GM23338 (cell line): ENCODE data around the gene CRYBG1. TPM values are rescaled to one million over a fixed set of nuclear protein-coding genes. Genes with fewer than 3 reads are reported as not detected.

Experiments
- ATAC-seq: fragments of 200-7000 bp; cut with Tn5 transposase; 3 replicates; pipeline ENCODE4 v1.9.1; 2020
- DNase-seq: peaks from one replicate; pipeline ENCODE4 v3.0.0-alpha.2; 2015; ENCODE audit warnings: low spot score
- H2AFZ ChIP-seq: fragments of 200-600 bp; sonication (generic); 2 replicates; pipeline ENCODE4 v1.8.0; 2016; ENCODE audit warnings: antibody characterized with exemption, mild to moderate bottlenecking, moderate library complexity
- H3F3A ChIP-seq: fragments of 200-600 bp; sonication (generic); replicated peaks from 2 replicates; pipeline ENCODE4 v1.8.0; 2017; ENCODE audit warnings: antibody characterized with exemption, mixed run types, low read depth
- H3K27ac ChIP-seq: fragments of 200-600 bp; sonication (generic); 2 replicates; pipeline ENCODE4 v1.6.1; 2016; ENCODE audit warnings: low read depth
- H3K27me3 ChIP-seq: fragments of 200-600 bp; sonication (generic); 2 replicates; pipeline ENCODE4 v1.8.0; 2016; ENCODE audit warnings: mild to moderate bottlenecking, mixed run types, moderate library complexity; ENCODE audit not compliant: insufficient read depth
- H3K36me3 ChIP-seq: fragments of 200-600 bp; sonication (generic); 2 replicates; pipeline ENCODE4 v1.8.0; 2016; ENCODE audit warnings: mild to moderate bottlenecking; ENCODE audit not compliant: insufficient read depth
- H3K4me1 ChIP-seq: fragments of 200-600 bp; sonication (generic); 2 replicates; pipeline ENCODE4 v1.8.0; 2016; ENCODE audit warnings: mild to moderate bottlenecking, moderate library complexity; ENCODE audit not compliant: insufficient read depth
- H3K4me2 ChIP-seq: fragments of 200-600 bp; sonication (generic); 2 replicates; pipeline ENCODE4 v1.7.1; 2017; ENCODE audit warnings: mixed run types
- H3K4me3 ChIP-seq: fragments of 200-600 bp; sonication (generic); 2 replicates; pipeline ENCODE4 v1.6.1; 2016; ENCODE audit warnings: mixed run types
- H3K79me2 ChIP-seq: fragments of 200-600 bp; sonication (generic); replicated peaks from 2 replicates; pipeline ENCODE4 v1.8.0; 2017; ENCODE audit warnings: mild to moderate bottlenecking; ENCODE audit not compliant: insufficient read depth
- H3K9me2 ChIP-seq: fragments of 200-600 bp; sonication (generic); 2 replicates; pipeline ENCODE4 v1.8.0; 2017; ENCODE audit not compliant: insufficient read depth
- H4K20me1 ChIP-seq: fragments of 200-600 bp; sonication (generic); replicated peaks from 2 replicates; pipeline ENCODE4 v1.8.0; 2017; ENCODE audit warnings: mild to moderate bottlenecking; ENCODE audit not compliant: insufficient read depth
- H3K27ac Mint-ChIP-seq: 2 replicates; pipeline ENCODE4 v1.8.0; 2020; ENCODE audit warnings: inconsistent platforms, mild to moderate bottlenecking, moderate library complexity, mixed read lengths
- H3K27me3 Mint-ChIP-seq: 3 replicates; pipeline ENCODE4 v1.8.0; 2022; ENCODE audit warnings: low read depth, mild to moderate bottlenecking, moderate library complexity, mixed read lengths, inconsistent platforms; ENCODE audit not compliant: insufficient read depth, poor library complexity
- H3K36me3 Mint-ChIP-seq: 3 replicates; pipeline ENCODE4 v1.8.0; 2021; ENCODE audit warnings: low read depth, mild to moderate bottlenecking, inconsistent platforms, moderate library complexity, mixed read lengths
- H3K4me1 Mint-ChIP-seq: 3 replicates; pipeline ENCODE4 v1.8.0; 2020; ENCODE audit warnings: mild to moderate bottlenecking, inconsistent platforms, mixed read lengths
- H3K4me3 Mint-ChIP-seq: 3 replicates; pipeline ENCODE4 v1.8.0; 2021; ENCODE audit warnings: moderate library complexity, mild to moderate bottlenecking, inconsistent platforms, mixed read lengths
- H3K9me3 Mint-ChIP-seq: 3 replicates; pipeline ENCODE4 v1.8.0; 2020; ENCODE audit warnings: moderate library complexity, mild to moderate bottlenecking, inconsistent platforms, mixed read lengths
- EZH2phosphoT487 ChIP-seq: fragments of 200-600 bp; sonication (generic); IDR thresholded peaks from one replicate; pipeline ENCODE4 v1.8.1; 2018; ENCODE audit warnings: antibody characterized with exemption; ENCODE audit not compliant: unreplicated experiment
- JUNB ChIP-seq: IDR thresholded peaks from one replicate; pipeline ENCODE4 v1.6.1; 2016; ENCODE audit warnings: antibody characterized with exemption; ENCODE audit not compliant: unreplicated experiment
- POLR2AphosphoS5 ChIP-seq: IDR thresholded peaks from 2 replicates; pipeline ENCODE4 v1.6.1; 2016; ENCODE audit warnings: antibody characterized with exemption, low read depth
- STAT1 ChIP-seq: IDR thresholded peaks from one replicate; pipeline ENCODE4 v1.6.1; 2016; ENCODE audit warnings: antibody characterized with exemption; ENCODE audit not compliant: unreplicated experiment
- ZNF114 ChIP-seq: fragments of 250-450 bp; sonication (Bioruptor Pico); IDR thresholded peaks from 2 replicates; pipeline ENCODE4 v1.5.0; 2020; ENCODE audit warnings: mild to moderate bottlenecking, moderate library complexity
- ZNF331 ChIP-seq: fragments of 250-450 bp; sonication (Bioruptor Pico); IDR thresholded peaks from 2 replicates; pipeline ENCODE4 v1.5.0; 2020; ENCODE audit warnings: low read depth, mild to moderate bottlenecking, moderate library complexity
- polyA plus RNA-seq: library from polyadenylated mRNA; unstranded; fragments of >200 nt; fragmentation: Nextera tagmentation; extraction: Ambion mirVana; gene quantifications from 2 replicates; pipeline ENCODE4 v1.2.1, GENCODE V29; 2016
- total RNA-seq: library from RNA; depleted of rRNA; stranded (reverse); fragments of >200 nt; shearing (Covaris generic); gene quantifications from 2 replicates; pipeline ENCODE4 v1.2.3, GENCODE V29; 2014
- TF ChIP-seq, protein P1 (sequence below): IDR thresholded peaks from one replicate; pipeline ENCODE4 v1.6.1; 2018; ENCODE audit warnings: antibody characterized with exemption; ENCODE audit not compliant: unreplicated experiment
- TF ChIP-seq, protein P2 (sequence below): fragments of 250-450 bp; sonication (Bioruptor Pico); IDR thresholded peaks from 2 replicates; pipeline ENCODE4 v1.5.0; 2020; ENCODE audit warnings: mild to moderate bottlenecking, moderate library complexity

The CRYBG1 gene
- total and polyA plus RNA-seq, 2 experiments from 2014 or later, result 3.7 to 17.2 TPM

DNA sequence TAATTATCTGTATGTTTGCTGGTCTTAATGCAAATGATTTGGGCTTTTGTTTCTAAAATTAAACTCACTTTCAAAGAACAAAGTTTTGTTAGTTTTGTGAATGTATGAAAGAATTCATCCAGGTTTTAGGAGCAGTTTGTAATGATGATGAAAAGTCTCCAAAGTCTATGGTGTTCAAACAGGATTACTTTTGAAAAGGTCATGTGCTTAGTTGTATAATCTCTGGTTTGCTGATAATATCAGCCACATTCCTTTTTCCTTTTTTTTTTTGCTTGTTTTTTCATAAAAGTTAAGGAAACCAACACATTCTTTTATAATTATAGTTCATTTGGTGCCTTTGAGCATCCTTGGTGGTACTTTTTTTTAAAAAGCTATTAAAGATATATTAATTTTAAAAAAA lies 179.9 kb downstream of the CRYBG1 start:
- H3K36me3 ChIP-seq, result no peaks in the 10 kb centered on the region
- H3K4me3 ChIP-seq, result no peak overlapping the region
- no peaks in the 10 kb centered on the region for H3K36me3 Mint-ChIP-seq
- H3K4me1 ChIP-seq, result peaks cover 19% of the 10 kb centered on the region; the same call in 1 of the 2 replicates
- H3K27ac ChIP-seq, result no peak overlapping the region
- no peaks in the 10 kb centered on the region for H3K9me2 ChIP-seq
- no peaks in the 10 kb centered on the region for H3F3A ChIP-seq
- no peaks in the 10 kb centered on the region for H4K20me1 ChIP-seq
- no peaks in the 10 kb centered on the region for H3K9me3 Mint-ChIP-seq
- TF ChIP-seq, protein P1, sequence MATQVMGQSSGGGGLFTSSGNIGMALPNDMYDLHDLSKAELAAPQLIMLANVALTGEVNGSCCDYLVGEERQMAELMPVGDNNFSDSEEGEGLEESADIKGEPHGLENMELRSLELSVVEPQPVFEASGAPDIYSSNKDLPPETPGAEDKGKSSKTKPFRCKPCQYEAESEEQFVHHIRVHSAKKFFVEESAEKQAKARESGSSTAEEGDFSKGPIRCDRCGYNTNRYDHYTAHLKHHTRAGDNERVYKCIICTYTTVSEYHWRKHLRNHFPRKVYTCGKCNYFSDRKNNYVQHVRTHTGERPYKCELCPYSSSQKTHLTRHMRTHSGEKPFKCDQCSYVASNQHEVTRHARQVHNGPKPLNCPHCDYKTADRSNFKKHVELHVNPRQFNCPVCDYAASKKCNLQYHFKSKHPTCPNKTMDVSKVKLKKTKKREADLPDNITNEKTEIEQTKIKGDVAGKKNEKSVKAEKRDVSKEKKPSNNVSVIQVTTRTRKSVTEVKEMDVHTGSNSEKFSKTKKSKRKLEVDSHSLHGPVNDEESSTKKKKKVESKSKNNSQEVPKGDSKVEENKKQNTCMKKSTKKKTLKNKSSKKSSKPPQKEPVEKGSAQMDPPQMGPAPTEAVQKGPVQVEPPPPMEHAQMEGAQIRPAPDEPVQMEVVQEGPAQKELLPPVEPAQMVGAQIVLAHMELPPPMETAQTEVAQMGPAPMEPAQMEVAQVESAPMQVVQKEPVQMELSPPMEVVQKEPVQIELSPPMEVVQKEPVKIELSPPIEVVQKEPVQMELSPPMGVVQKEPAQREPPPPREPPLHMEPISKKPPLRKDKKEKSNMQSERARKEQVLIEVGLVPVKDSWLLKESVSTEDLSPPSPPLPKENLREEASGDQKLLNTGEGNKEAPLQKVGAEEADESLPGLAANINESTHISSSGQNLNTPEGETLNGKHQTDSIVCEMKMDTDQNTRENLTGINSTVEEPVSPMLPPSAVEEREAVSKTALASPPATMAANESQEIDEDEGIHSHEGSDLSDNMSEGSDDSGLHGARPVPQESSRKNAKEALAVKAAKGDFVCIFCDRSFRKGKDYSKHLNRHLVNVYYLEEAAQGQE, result no peak
- TF ChIP-seq, protein P2, sequence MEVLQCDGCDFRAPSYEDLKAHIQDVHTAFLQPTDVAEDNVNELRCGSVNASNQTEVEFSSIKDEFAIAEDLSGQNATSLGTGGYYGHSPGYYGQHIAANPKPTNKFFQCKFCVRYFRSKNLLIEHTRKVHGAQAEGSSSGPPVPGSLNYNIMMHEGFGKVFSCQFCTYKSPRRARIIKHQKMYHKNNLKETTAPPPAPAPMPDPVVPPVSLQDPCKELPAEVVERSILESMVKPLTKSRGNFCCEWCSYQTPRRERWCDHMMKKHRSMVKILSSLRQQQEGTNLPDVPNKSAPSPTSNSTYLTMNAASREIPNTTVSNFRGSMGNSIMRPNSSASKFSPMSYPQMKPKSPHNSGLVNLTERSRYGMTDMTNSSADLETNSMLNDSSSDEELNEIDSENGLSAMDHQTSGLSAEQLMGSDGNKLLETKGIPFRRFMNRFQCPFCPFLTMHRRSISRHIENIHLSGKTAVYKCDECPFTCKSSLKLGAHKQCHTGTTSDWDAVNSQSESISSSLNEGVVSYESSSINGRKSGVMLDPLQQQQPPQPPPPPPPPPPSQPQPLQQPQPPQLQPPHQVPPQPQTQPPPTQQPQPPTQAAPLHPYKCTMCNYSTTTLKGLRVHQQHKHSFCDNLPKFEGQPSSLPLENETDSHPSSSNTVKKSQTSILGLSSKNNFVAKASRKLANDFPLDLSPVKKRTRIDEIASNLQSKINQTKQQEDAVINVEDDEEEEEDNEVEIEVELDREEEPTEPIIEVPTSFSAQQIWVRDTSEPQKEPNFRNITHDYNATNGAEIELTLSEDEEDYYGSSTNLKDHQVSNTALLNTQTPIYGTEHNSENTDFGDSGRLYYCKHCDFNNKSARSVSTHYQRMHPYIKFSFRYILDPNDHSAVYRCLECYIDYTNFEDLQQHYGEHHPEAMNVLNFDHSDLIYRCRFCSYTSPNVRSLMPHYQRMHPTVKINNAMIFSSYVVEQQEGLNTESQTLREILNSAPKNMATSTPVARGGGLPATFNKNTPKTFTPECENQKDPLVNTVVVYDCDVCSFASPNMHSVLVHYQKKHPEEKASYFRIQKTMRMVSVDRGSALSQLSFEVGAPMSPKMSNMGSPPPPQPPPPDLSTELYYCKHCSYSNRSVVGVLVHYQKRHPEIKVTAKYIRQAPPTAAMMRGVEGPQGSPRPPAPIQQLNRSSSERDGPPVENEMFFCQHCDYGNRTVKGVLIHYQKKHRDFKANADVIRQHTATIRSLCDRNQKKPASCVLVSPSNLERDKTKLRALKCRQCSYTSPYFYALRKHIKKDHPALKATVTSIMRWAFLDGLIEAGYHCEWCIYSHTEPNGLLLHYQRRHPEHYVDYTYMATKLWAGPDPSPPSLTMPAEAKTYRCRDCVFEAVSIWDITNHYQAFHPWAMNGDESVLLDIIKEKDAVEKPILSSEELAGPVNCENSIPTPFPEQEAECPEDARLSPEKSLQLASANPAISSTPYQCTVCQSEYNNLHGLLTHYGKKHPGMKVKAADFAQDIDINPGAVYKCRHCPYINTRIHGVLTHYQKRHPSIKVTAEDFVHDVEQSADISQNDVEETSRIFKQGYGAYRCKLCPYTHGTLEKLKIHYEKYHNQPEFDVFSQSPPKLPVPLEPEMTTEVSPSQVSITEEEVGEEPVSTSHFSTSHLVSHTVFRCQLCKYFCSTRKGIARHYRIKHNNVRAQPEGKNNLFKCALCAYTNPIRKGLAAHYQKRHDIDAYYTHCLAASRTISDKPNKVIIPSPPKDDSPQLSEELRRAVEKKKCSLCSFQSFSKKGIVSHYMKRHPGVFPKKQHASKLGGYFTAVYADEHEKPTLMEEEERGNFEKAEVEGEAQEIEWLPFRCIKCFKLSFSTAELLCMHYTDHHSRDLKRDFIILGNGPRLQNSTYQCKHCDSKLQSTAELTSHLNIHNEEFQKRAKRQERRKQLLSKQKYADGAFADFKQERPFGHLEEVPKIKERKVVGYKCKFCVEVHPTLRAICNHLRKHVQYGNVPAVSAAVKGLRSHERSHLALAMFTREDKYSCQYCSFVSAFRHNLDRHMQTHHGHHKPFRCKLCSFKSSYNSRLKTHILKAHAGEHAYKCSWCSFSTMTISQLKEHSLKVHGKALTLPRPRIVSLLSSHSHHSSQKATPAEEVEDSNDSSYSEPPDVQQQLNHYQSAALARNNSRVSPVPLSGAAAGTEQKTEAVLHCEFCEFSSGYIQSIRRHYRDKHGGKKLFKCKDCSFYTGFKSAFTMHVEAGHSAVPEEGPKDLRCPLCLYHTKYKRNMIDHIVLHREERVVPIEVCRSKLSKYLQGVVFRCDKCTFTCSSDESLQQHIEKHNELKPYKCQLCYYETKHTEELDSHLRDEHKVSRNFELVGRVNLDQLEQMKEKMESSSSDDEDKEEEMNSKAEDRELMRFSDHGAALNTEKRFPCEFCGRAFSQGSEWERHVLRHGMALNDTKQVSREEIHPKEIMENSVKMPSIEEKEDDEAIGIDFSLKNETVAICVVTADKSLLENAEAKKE (CRISPR knock-in tag), result no peak
- TF ChIP-seq STAT1 (no peak), ZNF114 (no peak), JUNB (no peak), EZH2phosphoT487 (no peak), POLR2AphosphoS5 (no peak), ZNF331 (CRISPR knock-in tag) (no peak)
- peaks cover 22% of the 10 kb centered on the region for H3K4me1 Mint-ChIP-seq
- H3K79me2 ChIP-seq, result no peaks in the 10 kb centered on the region
- H3K27me3 ChIP-seq, result no peaks in the 10 kb centered on the region
- H3K4me2 ChIP-seq, result no peak overlapping the region
- DNase-seq, result no peak
- no peak overlapping the region for H2AFZ ChIP-seq
- H3K4me3 Mint-ChIP-seq, result no peak overlapping the region
- H3K27ac Mint-ChIP-seq, result no peak overlapping the region
- peaks cover 3% of the 10 kb centered on the region for H3K27me3 Mint-ChIP-seq
- no peak for ATAC-seq
